ENCODE measurements around the gene JAKMIP3. TPM values are rescaled to one million over a fixed set of nuclear protein-coding genes. Genes with fewer than 3 reads are reported as not detected.

Gene JAKMIP3
- total RNA-seq, 6 donors from 2014 or later, result 0.13 to 3.1 (median 0.52) TPM; not detected in 2

- 53 to 56% methylated on average over 6 of the region's 6 CpGs for WGBS, 2 donors
- peaks cover 0 to 4% (median 0%) of the 10 kb centered on the region in 4 donors for H3K27me3 ChIP-seq
These were observed 37.0 kb upstream of the JAKMIP3 start for GRCh38 chr10:132028706-132029105.

GRCh38 chr10:132030898-132031463, 34.8 kb upstream of the JAKMIP3 start:
- ATAC-seq (ENCODE audit: low FRiP score in 2 of 2) (no peak), DNase-seq (no peak)
- Histone ChIP-seq H3K9me3 (no peaks in the 10 kb centered on the region), H3K27me3 (peaks cover 0 to 7% (median 3%) of the 10 kb centered on the region in 4 donors), H3K36me3 (no peaks in the 10 kb centered on the region), H3K27ac (no peak overlapping the region), H3K4me3 (no peak overlapping the region), H3K4me1 (peaks cover under 1 to 2% (median 1%) of the 10 kb centered on the region in 4 donors)
- TF ChIP-seq CTCF (IDR thresholded peaks at IDR 0.05), result no peak
- no peak for TF ChIP-seq EP300 (IDR thresholded peaks at IDR 0.05)
- no peak for TF ChIP-seq POLR2AphosphoS5 (IDR thresholded peaks at IDR 0.05)
- no peak for TF ChIP-seq POLR2A (IDR thresholded peaks at IDR 0.05)
- WGBS, 2 donors, result 65 to 66% methylated on average over 12 of the region's 12 CpGs

More at GRCh38 chr10:132028706-132029105, 37.0 kb upstream of the JAKMIP3 start:
- Histone ChIP-seq H3K9me3 (no peaks in the 10 kb centered on the region), H3K4me3 (no peak overlapping the region), H3K36me3 (no peaks in the 10 kb centered on the region), H3K4me1 (peaks cover 0 to 3% (median 1%) of the 10 kb centered on the region in 4 donors), H3K27ac (no peak overlapping the region)
- TF ChIP-seq CTCF (IDR thresholded peaks at IDR 0.05), result no peak
- no peak for TF ChIP-seq POLR2A (IDR thresholded peaks at IDR 0.05)
- TF ChIP-seq POLR2AphosphoS5 (IDR thresholded peaks at IDR 0.05), result no peak
- TF ChIP-seq EP300 (IDR thresholded peaks at IDR 0.05), result no peak
- no peak for ATAC-seq (ENCODE audit: low FRiP score in 2 of 2)
- DNase-seq, result no peak

GRCh38 chr10:132033632-132034031, 32.1 kb upstream of the JAKMIP3 start:
- Histone ChIP-seq H3K36me3 (no peaks in the 10 kb centered on the region), H3K27me3 (peaks cover 0 to 31% (median 14%) of the 10 kb centered on the region in 4 donors), H3K4me1 (peaks cover 9 to 17% (median 14%) of the 10 kb centered on the region in 4 donors), H3K4me3 (no peak overlapping the region), H3K9me3 (no peaks in the 10 kb centered on the region), H3K27ac (no peak overlapping the region)
- ATAC-seq (ENCODE audit: low FRiP score in 2 of 2) (no peak), DNase-seq (no peak)
- WGBS, 2 donors, result 83 to 84% methylated on average over 4 to 5 of the region's 5 CpGs
- TF ChIP-seq POLR2A (IDR thresholded peaks at IDR 0.05) (no peak), POLR2AphosphoS5 (IDR thresholded peaks at IDR 0.05) (no peak), CTCF (IDR thresholded peaks at IDR 0.05) (no peak), EP300 (IDR thresholded peaks at IDR 0.05) (no peak)

GRCh38 chr10:132035476-132035875, 30.3 kb upstream of the JAKMIP3 start:
- Histone ChIP-seq H3K27ac (no peak overlapping the region), H3K4me3 (no peak overlapping the region), H3K9me3 (no peaks in the 10 kb centered on the region), H3K36me3 (no peaks in the 10 kb centered on the region), H3K27me3 (peaks cover 0 to 38% (median 16%) of the 10 kb centered on the region in 4 donors), H3K4me1 (peaks cover 9 to 17% (median 14%) of the 10 kb centered on the region in 4 donors)
- no peak for DNase-seq
- TF ChIP-seq POLR2A (IDR thresholded peaks at IDR 0.05) (no peak), EP300 (IDR thresholded peaks at IDR 0.05) (no peak), POLR2AphosphoS5 (IDR thresholded peaks at IDR 0.05) (no peak), CTCF (IDR thresholded peaks at IDR 0.05) (no peak)
- 74 to 83% methylated on average over 8 of the region's 8 CpGs for WGBS, 2 donors
- ATAC-seq (ENCODE audit: low FRiP score in 2 of 2), result no peak
